Stomach smooth muscle (tissue), 2 donors: Measurements from ENCODE around the gene MTM1.

Experiments used
- H3K27ac ChIP-seq: one replicate; pipeline ENCODE4 v1.7.0; 2013; ENCODE audit warnings: mild to moderate bottlenecking, low read length, inconsistent platforms
- H3K27me3 ChIP-seq, 2 donors: one replicate each; pipeline ENCODE4 v1.7.0; 2013; ENCODE audit warnings: low read length in 2 of 2; ENCODE audit not compliant: insufficient read depth in 2 of 2, control insufficient read depth in 1 of 2
- H3K36me3 ChIP-seq, 2 donors: one replicate each; pipeline ENCODE4 v1.7.0; 2013; ENCODE audit warnings: low read length in 2 of 2; ENCODE audit not compliant: control insufficient read depth in 2 of 2, insufficient read depth in 2 of 2
- H3K4me1 ChIP-seq: one replicate; pipeline ENCODE4 v1.7.0; 2013; ENCODE audit warnings: low read length; ENCODE audit not compliant: control insufficient read depth, insufficient read depth
- H3K4me3 ChIP-seq, 2 donors: one replicate each; pipeline ENCODE4 v1.7.0; 2013; ENCODE audit warnings: low read length in 2 of 2
- H3K9ac ChIP-seq, 2 donors: one replicate each; pipeline ENCODE4 v1.7.0; 2013; ENCODE audit warnings: low read length in 2 of 2, mild to moderate bottlenecking in 1 of 2
- H3K9me3 ChIP-seq, 2 donors: one replicate each; pipeline ENCODE4 v1.7.0; 2013; ENCODE audit warnings: low read length in 2 of 2; ENCODE audit not compliant: control insufficient read depth in 2 of 2
- donor health status: healthy.
- donor health status: Pancreatic carcinoma.

MTM1 gene

DNA sequence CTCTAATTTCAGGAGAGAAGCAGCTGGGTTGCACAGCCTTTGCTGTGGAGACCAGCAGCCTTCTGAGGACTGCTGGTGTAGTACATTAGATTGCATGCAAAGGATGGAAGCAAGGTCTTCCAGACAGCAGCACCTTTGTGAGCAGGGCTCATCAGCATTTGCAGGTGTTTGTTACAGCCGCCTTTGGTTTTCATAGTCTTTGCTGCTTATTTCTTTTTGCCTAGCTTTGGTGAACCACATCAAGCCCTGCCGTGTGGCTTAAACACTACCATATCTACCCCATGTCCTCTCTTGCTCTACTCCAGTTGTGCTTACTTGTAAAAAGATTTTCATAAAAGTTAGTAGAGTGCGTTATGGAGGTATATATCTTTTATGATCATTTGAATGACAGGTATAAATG lies 57.5 kb downstream of the MTM1 start:
- Histone ChIP-seq H3K4me3 (no peak overlapping the region), H3K27me3 (peaks cover 0 to 2% of the 10 kb centered on the region in 2 donors), H3K9ac (no peak overlapping the region), H3K4me1 (no peaks in the 10 kb centered on the region), H3K9me3 (no peaks in the 10 kb centered on the region), H3K36me3 (peaks cover 2 to 3% of the 10 kb centered on the region in 2 donors), H3K27ac (no peak overlapping the region)

DNA sequence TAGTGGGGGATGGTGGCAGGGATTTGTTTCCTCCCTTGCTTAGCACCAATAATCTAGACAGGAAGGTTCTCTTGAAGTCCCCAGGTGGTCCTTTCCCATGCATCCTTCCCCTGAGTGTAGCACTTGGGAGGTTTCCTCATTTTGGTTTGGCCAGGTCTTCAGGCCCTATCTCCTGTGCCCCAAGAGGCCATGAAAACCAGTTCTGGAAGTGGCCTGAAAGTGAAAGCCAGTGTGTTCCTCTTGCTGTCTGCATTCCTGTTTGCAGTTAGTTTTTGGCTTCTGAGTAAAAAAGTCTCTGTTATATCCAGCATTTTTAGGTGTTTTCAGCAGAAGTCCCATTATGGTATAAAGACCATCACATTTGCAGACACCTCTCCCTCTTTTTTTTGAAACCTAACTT lies 59.5 kb downstream of the MTM1 start:
- no peak overlapping the region for H3K9ac ChIP-seq
- H3K9me3 ChIP-seq, result no peaks in the 10 kb centered on the region
- H3K36me3 ChIP-seq, result peaks cover 3 to 7% of the 10 kb centered on the region in 2 donors
- peaks cover 0 to 2% of the 10 kb centered on the region in 2 donors for H3K27me3 ChIP-seq
- no peak overlapping the region for H3K4me3 ChIP-seq
- H3K4me1 ChIP-seq, result no peaks in the 10 kb centered on the region
- no peak overlapping the region for H3K27ac ChIP-seq

- Histone ChIP-seq H3K4me3 (no peak overlapping the region), H3K9me3 (no peaks in the 10 kb centered on the region), H3K9ac (no peak overlapping the region), H3K36me3 (peaks cover 1 to 3% of the 10 kb centered on the region in 2 donors), H3K27ac (no peak overlapping the region), H3K4me1 (no peaks in the 10 kb centered on the region), H3K27me3 (no peaks in the 10 kb centered on the region)
Observed at GRCh38 chrX:150635952-150636351, 67.5 kb downstream of the MTM1 start.

- no peaks in the 10 kb centered on the region for H3K9me3 ChIP-seq
- H3K36me3 ChIP-seq, result peaks cover 7 to 9% of the 10 kb centered on the region in 2 donors
Observed at GRCh38 chrX:150642423-150642822, 74.0 kb downstream of the MTM1 start.

DNA sequence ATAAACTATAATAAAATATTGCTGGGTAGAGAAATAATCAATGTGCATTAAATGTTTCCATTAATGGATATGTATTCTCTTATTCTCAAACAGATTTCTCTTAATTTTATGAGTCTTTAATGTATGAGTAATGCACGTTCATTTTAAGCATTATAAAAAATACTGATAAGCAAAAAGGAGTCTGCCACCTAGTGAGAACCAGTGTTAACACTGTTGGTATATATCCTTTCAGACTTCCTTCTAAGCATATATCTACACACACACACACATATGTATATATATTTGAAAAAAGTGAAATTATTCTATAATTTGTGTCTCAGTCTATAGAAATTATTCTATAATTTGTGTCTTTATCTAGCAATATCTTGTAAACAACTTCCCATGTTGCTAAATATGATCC lies 74.8 kb downstream of the MTM1 start:
- no peak overlapping the region for H3K4me3 ChIP-seq
- H3K36me3 ChIP-seq, result peaks cover 7 to 9% of the 10 kb centered on the region in 2 donors
- no peaks in the 10 kb centered on the region for H3K27me3 ChIP-seq
- H3K27ac ChIP-seq, result no peak overlapping the region
- H3K9ac ChIP-seq, result no peak overlapping the region
- H3K9me3 ChIP-seq, result no peaks in the 10 kb centered on the region
- H3K4me1 ChIP-seq, result no peaks in the 10 kb centered on the region

More at GRCh38 chrX:150642423-150642822, 74.0 kb downstream of the MTM1 start:
- Histone ChIP-seq H3K27ac (no peak overlapping the region), H3K9ac (no peak overlapping the region), H3K27me3 (no peaks in the 10 kb centered on the region), H3K4me3 (no peak overlapping the region), H3K4me1 (no peaks in the 10 kb centered on the region)

DNA sequence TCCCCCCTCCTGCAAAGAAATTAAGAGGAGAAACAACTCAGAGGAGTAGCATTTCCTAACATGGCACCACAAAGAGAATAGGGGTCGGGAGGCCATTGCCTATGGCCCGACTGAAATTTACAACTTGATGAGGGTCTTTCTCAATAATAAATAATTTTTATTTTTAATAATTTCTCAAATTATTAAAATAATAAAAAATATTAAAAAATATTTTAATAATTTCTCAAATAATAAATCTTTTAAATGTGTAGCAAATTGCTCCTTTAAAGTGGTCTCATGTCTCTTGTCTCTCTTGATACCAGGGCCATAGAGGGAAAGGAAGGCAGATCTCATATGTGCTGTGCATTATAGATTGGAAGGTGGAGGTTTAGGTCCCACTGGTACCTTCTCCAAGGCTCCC lies 75.5 kb downstream of the MTM1 start:
- H3K4me1 ChIP-seq, result no peaks in the 10 kb centered on the region
- no peak overlapping the region for H3K27ac ChIP-seq
- H3K9ac ChIP-seq, result no peak overlapping the region
- H3K36me3 ChIP-seq, result peaks cover 7 to 9% of the 10 kb centered on the region in 2 donors
- H3K9me3 ChIP-seq, result no peaks in the 10 kb centered on the region
- no peak overlapping the region for H3K4me3 ChIP-seq
- H3K27me3 ChIP-seq, result no peaks in the 10 kb centered on the region

DNA sequence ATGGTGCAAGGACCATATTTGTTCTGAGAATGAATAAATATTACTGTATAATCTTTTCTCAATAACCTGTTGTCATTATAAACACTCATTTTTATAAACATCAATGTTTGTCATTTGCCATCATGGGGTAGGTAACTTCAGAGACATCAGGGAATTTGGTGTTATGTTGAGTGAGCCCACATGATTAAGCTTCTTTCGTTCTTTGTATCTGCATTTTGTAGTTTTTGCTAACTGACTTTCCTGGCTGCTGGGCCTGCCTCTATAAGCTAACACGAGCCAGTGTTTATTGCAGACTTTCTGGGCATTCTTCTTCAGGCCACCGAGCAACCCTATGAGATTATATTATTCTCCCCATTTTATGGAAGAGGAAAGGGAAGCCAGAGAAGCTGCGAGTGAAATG lies 76.0 kb downstream of the MTM1 start:
- Histone ChIP-seq H3K4me1 (no peaks in the 10 kb centered on the region), H3K4me3 (no peak overlapping the region), H3K27ac (no peak overlapping the region), H3K27me3 (no peaks in the 10 kb centered on the region), H3K9me3 (no peaks in the 10 kb centered on the region), H3K9ac (no peak overlapping the region), H3K36me3 (peaks cover 7 to 9% of the 10 kb centered on the region in 2 donors)

DNA sequence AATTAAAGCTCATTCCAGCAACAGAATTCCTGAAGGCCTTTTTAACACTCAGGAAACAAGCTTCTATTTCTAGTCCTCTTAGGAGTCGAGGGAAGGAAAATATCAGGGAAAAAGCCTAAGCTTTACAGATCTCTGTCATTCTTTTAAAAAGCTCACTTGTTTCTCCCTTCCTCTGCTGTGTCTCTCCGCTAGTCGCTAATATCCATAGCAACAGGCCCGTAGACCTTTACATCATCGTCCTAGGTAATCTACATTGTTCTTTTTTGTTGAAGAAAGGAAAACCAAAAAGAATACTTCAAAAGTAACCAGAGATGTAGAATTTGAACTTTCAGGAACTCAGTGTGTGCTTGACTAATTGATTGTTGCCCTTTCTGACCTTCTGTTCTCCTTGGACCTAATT lies 78.9 kb downstream of the MTM1 start:
- Histone ChIP-seq H3K9me3 (no peaks in the 10 kb centered on the region), H3K27ac (no peak overlapping the region), H3K27me3 (no peaks in the 10 kb centered on the region), H3K36me3 (peaks cover 0 to 9% of the 10 kb centered on the region in 2 donors), H3K4me1 (no peaks in the 10 kb centered on the region), H3K9ac (no peak overlapping the region), H3K4me3 (no peak overlapping the region)

DNA sequence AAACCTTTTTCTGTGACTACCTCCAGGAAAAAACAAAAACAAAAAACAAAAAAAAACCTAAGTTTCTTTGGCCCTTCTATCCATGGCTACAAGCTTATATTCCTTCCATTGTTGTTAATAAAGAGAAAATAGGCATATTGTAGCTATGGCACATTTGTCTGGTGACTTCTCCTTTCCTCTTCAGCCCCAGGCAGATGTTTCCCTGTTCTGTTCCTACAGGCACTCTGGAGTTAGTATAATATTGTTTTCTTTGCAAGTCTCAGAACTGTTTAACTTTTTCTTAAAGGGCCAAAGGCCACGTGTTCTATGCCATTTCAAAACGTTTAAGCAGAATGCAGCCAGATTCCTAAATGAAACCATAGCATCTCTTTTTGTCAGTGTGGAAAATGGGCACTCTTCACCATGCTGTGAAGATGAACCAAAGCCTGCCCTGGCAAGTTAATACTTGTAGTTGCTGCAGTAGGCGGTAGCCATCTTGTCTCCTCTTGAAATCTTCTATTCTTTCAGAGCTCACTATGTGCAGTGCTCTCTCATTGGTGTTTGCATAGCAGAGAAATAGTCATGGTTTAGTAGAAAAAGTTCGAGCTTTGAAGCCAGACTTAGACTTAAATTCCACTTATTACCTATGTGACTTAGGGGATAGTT lies 80.0 kb downstream of the MTM1 start:
- Histone ChIP-seq H3K9ac (no peak overlapping the region), H3K4me1 (no peaks in the 10 kb centered on the region), H3K4me3 (no peak overlapping the region), H3K27me3 (no peaks in the 10 kb centered on the region), H3K9me3 (no peaks in the 10 kb centered on the region), H3K36me3 (peaks cover 0 to 9% of the 10 kb centered on the region in 2 donors), H3K27ac (no peak overlapping the region)

- H3K4me3 ChIP-seq, result no peak overlapping the region
- H3K9ac ChIP-seq, result no peak overlapping the region
- no peaks in the 10 kb centered on the region for H3K9me3 ChIP-seq
- H3K4me1 ChIP-seq, result no peaks in the 10 kb centered on the region
- no peaks in the 10 kb centered on the region for H3K27me3 ChIP-seq
- H3K27ac ChIP-seq, result no peak overlapping the region
- H3K36me3 ChIP-seq, result peaks cover 2 to 9% of the 10 kb centered on the region in 2 donors
Observed at GRCh38 chrX:150649096-150649870, 80.9 kb downstream of the MTM1 start.

DNA sequence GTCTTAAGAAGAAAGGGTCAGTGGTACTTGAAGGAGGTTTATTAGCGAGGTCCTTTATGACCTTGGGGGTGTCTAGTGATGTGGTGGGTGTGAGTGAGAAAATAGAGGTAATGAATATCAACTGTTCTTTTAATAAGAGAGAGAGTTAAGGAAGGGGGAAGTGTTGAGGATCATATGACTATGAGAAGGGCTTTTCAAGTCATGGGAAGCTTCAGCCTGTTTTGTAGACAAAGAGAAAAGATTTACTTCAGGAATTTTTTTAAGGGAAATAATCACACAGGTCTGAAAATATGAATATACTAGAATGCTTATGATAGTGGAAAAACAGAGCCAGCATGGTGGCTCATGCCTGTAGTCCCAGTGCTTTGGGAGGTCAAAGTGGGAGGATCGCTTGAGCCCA lies 83.5 kb downstream of the MTM1 start:
- Histone ChIP-seq H3K9me3 (no peaks in the 10 kb centered on the region), H3K4me1 (no peaks in the 10 kb centered on the region), H3K9ac (no peak overlapping the region), H3K36me3 (peaks cover 0 to 2% of the 10 kb centered on the region in 2 donors), H3K27ac (no peak overlapping the region), H3K27me3 (no peaks in the 10 kb centered on the region), H3K4me3 (no peak overlapping the region)
